Activated T-helper 1 cell treated with anti-CD3 and anti-CD28 coated beads, Interleukin-2, amount 50 U/mL, for 16 hours (primary cell): ENCODE data around the gene GON7.
"Not testable (repeated sequence)": the region's sequence is repeated elsewhere in the genome, so short reads cannot be mapped to it uniquely, and the experiment has no call there.

Experiments
- DNase-seq, 2 donors: peaks; one replicate each; pipeline ENCODE4 v3.0.0-alpha.2; 2020; ENCODE audit warnings: low read depth in 1 of 2, low spot score in 1 of 2

Gene GON7

GRCh38 chr14:93206793-93207467, at the start of gene GON7, which contains the start of gene UBR7:
GON7 (minus strand) TSS chr14:93207065; CDS start chr14:93207037, 28 bp downstream.
UBR7 (plus strand) TSS chr14:93207256; CDS start chr14:93207292, 36 bp downstream.
- DNase-seq, result peak; percentile 72 to 83

DNA sequence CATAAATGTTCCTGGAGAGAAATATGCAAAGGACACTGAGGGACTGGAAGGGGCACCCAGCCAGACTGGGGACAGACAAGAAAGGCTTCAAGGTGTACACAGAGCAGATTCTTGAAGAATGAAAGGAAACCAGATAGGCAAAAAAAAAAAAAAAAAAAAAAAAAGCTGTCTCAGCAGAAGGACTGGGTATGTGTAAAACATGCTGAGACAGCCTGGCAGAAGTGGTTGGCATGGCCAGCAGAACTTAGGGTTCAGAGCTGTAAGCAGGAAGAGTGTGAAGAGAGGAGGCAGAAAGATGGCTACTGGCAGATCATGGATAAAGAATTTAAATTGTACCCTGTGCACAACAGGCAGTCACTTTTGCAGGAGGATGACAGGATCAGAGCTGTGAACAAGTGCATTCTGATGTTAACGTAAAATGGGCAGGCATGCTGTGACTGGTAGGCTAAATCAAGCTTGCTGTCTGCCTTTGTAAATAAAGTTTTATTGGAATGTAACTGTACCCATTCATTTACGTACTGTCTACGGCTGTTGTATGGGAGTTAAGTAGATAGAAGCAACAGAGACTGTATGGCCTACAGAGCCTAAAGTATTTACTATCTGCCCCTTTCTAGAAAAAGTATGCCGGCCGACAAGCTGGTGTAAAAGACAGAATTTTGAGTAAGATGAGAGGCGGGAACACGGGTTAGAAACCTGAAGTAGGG, 42.4 kb upstream of the GON7 start:
- DNase-seq, result no peak

DNA sequence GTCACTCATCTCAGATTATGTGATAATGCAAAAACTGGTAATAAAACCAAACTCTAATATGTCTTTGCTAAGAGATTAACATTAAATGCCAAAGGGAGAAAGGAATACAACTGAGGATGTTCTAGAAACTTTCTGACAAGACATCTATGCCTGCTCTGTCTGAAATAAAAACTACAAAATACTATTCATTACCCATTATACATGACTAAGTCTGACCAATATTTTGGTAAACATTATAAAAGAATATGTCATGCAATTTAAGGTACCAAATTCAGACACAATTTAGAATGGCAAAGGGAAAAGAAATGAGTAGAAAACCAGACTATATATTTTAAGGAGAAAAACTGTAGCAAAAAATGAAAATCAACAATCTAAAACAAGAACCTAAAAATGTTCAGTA, 39.7 kb upstream of the GON7 start:
- DNase-seq, result no peak

GRCh38 chr14:93245764-93246420, 39.0 kb upstream of the GON7 start:
- DNase-seq, result no peak

- DNase-seq, result no peak
Measured at GRCh38 chr14:93240678-93241000, 33.8 kb upstream of the GON7 start.

- DNase-seq, result no peak
Measured at GRCh38 chr14:93239869-93240677, 33.2 kb upstream of the GON7 start.

DNA sequence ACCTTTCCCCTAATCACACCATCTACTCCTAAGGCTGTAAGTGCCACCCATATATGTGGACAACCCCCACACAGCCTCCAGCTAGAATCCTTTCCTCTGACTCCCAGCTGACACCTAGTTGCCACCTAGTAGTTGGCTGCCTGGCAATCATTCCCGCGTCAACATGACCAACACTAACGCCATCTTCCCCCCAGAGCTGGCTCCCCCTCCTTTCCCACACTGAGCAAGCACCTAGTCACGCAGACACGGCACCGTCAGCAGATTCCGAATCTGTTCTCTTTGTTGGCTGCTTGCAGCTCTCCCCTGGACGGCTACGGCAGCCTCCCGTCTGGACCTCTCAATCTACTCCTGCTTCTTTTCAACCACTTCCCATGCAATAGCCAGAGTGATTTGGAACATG, 27.9 kb upstream of the GON7 start:
- no peak for DNase-seq

GRCh38 chr14:93233078-93233477, 26.2 kb upstream of the GON7 start:
- DNase-seq, result not testable (repeated sequence)

DNA sequence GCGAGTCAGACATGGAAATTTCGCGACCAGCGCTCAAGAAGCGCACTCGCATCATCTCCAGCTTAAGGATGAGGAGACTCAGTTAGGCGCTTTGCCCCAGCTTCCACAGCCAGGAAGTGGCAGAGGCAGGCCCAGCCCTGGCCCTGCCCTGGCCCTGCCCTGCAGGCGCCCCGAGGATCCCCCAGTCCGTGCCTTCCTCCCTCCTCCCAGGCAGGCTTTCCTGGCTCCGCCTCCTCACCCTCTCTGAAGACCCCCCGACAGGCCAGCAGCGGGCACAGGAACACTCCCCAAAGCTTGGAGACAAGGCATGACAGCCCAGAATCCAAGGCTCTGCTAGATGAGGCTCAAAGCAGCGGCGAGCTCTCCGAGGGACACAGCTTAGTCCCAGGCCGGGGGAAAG, 25.3 kb upstream of the GON7 start:
- DNase-seq, result no peak

DNA sequence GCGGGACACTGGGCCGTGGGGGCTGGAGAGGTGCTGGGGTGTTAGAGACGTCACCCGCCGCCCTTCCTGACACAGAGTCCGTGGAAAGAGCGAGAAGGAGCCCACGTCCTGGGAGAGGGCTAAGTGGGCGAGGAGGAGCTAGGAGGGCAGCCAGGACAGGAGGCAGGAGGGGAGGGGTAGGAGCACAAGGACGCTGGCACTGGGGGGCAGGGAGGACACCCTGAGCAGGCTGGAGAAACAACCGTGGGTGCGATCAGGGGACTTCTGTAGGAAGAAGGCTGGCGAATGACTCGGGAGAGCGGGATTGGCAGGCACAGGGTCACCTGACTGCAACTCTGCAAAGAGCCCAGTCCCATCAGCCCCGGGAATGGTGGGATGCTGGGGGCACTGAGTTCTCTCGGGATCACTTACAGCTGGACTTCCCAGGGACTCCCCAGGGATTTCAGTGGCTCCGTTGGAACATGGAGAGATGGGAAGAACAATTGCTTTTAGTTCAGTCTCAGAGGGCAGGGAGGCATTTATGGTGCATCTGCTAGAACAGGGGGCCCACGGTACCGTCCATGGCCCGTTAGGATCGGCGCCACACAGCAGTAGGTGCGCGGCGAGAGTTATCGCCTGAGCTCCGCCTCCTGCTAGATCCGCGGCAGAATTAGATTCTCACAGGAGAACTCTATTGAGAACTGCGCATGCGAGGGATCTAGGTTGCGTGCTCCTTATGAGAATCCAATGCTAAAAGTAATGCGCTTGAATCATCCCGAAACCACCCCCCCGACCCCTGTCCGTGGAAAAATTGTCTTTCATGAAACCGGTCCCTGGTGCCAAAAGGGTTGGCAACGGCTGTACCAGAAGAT, 24.5 kb upstream of the GON7 start:
- DNase-seq, result no peak

DNA sequence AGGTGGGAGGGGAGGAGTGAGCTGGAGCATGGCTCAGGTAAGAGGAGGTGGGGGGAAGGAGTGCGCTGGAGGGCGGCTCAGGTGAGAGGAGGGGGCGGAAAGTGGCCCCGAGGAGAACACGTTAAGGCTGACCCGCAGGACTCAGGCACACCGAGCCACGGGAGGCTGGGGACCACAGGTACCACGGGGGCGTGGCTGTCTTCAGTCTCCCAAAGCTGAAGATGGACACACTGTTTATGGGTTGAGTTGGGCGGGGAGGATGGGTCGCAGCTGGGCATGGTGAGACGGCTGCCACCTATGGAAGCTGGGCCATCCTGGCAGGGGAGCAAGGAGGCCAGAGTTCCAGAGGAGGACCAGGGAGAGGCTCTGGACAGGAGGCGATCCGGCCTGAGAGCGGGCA, 23.7 kb upstream of the GON7 start:
- DNase-seq, result no peak

DNA sequence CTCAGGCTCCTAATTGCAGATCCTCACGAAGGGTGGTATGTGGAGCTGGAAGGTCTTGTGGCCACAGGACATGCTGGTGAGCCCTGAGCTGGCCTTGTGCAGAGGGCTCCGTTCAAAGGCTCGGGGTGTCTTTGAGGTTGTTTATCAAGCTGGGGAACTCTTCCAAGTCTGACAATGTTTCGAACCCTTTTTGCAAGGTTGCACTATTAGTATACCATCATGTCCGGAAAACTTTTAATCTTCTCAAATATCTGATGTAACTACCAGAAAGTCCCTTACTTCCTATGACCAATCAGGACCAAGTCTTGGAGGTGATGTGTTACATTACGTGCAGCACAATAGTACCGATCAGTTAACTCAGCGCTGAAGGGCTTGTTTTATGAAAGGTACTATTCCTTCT, 21.7 kb upstream of the GON7 start:
- no peak for DNase-seq

DNA sequence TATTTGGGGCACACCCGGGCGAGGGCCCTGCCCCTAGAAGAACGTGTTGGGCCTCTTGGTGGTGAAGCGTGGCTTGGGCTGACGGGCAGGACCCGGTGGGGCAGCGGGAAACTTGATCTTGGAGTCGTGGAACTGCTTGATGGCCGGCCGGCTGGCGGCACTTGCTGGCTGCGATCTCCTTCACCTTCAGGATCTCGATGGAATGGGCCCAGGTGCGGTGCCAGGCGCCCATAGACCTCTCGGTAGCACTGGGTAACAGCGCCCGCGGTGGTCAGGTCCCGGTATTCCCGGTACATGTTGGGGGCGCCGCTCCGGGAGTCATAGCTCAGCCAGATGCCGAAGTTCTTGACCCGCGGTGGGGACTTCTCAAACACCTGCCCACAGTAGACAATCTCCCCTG, 16.7 kb upstream of the GON7 start:
- no peak for DNase-seq

DNA sequence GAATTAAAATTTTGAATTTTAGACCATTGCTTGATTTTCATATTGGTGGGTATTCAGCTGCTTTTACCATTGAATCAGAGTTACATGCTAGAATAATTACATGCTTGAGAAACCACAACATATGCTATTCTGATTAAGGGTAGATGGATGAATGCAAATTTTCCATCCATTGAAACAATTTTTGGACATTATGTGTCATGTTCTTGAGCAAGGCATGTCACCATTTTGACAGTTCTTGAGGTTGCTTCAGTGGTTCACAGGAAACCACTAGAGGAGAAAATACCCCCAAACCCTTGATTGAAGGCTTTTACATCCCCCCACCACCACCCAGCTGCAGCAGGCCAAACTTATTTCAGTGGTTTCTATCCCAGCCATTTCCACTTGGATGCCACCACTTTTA, 13.6 kb upstream of the GON7 start:
- DNase-seq, result no peak

DNA sequence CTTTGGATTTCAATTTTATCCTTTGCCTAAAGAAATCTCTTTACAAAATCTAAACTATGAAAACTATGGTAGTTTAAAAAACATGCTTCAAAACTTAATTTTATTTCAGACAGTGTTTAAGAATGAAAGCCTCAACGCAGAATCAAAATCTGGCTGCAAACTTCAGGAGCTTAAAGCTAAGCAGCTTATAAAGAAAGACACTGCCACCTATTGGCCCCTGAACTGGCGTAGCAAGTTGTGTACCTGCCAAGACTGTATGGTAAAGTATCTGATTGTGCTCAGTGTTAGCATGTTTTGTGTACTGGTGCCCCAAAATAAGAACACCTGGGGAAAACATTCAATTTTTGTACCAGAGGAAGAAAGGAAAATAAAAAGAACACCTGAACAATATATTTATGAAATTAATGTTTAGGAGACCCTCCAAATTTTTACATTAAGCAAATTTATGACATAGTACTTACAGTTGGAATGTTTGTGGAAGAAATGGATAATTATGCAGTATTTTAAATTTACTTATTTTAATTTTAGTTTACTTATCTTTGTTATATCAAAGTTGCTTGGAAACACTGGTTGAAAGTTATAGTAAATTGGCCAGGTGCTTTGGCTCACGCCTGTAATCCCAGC, 12.3 kb upstream of the GON7 start:
- DNase-seq, result no peak

DNA sequence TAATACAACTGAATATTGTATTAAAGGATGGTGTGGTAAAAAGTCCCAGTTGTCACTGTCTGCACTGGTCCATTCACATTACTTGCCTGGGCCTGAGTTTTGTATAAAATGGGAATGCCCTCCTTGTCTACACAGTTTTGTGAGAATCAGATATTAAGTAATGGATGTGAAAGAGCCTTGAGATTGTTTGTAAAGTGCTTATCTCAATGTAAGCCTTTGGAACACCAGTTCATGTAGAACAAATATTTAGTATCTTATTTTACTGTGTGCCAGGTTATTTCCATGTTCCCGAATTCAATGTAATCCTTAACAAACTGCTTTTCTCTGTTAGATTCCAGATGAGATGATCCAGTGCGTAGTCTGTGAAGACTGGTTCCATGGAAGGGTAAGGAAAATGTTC, 7.7 kb upstream of the GON7 start:
- no peak for DNase-seq

DNA sequence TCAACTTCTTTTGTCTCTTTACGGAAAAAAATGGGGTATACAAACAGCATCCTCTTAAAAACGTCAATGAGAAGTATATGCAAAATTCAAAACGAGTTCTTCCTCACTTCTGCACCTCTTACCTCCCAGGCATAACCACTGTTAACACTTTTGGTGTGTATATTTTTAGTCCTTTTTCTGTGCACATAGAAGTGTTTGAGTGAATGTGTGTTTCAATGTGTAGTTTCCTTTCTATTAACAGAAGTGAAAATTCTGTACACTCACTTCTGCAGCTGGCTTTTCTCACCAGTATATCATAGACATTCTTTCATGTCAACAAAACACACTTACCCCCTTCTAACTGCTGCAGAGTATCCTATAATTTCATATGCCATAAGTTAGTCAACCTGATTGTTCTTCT, 5.6 kb upstream of the GON7 start:
- DNase-seq, result no peak

DNA sequence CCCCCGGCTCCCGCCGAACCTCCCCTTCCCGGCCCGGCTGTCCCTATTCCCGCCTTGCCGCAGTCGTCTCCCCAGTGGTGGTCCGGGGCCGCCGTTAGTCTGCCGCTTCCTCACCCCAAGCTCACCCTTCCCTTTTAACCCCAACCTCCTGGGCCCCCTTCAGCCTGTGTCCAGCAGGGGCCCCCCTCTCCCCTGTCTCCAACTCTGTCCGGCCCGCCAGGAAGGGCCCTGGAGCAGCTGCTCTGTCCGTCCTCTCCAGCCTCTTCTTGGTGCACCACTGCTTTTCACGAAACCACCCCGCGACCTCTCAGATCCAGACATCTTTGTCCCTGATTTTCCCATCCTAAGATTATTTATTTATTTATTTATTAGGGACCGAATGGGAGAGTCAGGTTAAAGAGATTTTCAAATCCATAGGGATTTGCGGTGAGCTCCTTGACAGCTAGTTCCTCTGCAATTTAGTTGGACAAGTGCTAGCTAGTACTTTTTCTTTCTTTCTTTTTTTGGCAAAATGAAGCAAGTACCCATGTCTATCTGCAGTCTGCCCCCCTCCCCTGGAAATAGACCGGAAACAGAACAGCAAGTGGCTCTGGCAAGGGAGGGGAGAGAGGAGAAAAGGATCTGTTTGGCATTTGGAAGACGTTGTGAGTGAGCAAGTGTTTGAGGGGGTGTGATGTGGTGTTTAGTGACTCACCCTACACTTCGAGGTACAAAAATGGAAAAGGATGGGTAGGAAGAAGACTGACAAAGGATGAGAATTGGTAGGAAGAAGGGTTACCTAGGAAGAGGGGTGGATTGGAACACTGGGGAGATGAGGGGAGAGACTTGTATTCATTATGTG, 823 bp upstream of the GON7 start:
- no peak for DNase-seq

DNA sequence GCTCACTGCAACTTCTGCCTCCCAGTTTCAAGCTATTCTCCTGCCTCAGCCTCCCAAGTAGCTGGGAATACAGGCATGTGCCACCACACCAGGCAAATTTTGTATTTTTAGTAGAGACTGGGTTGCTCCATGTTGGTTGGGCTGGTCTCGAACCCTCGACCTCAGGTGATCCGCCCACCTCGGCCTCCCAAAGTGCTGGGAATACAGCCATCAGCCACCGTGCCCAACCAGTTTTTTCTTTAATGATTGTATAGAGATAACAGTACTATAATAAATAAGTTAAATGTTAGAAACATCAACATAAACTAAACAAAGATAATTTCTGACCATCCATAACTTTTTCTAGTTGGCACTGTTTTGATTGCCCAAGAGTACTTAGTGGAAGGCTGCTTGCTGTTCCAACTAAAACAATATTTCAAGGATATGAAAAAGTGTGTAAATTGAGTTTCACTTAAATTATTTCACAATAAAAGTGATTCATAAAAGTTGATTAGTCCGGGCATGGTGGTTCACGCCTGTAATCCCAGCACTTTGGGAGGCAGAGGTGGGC, 5.6 kb downstream of the GON7 start:
- no peak for DNase-seq
